ENCODE data around the gene ZDHHC22.
"Not testable (repeated sequence)": the region's sequence is repeated elsewhere in the genome, so short reads cannot be mapped to it uniquely, and the experiment has no call there.

Gene ZDHHC22

DNA sequence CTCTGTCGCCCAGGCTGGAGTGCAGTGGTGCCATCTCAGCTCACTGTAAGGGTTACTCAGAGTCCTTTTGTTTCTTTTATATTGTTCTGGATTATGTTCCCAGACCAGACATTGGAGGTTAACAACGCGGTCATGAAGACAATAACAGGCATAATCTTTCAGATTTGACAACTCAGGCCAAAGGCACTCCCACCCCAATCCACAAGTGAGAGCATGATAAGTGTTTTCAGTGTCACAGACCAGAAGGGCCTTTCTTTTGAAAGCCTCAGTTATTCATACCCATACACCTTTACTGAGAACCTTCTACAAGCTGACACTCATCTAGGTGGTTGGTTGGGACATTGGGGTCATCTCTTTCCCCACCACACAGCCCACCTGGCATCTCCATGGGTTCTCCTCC, 37.1 kb upstream of the ZDHHC22 start:
- TF ChIP-seq CTCF (IDR thresholded peaks at IDR 0.05): no peak

DNA sequence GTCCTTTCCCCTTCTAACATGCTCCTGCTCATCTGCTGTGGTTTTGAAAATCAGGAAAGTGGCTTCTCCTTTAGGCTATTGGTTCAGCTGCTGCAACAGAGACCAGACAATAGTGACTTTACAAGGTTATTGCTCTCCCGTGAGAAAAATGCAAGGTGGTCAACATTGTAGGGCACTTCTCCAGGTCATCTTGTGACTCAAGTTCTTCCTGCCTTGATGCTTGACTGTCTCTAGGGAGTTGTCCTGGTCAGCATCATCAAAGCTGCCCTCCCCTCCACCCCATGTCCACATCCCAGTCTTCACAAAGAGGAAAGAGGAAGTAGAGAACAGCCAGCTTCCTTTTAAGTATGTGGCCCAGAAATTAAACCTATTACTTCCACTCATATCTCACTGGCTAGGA, 36.1 kb upstream of the ZDHHC22 start:
- TF ChIP-seq CTCF (IDR thresholded peaks at IDR 0.05): no peak
- no peaks in the 10 kb centered on the region for H3K9me3 ChIP-seq
- peaks cover 65% of the 10 kb centered on the region for H3K27me3 ChIP-seq
- H3K4me1 ChIP-seq (ENCODE audit: control insufficient read depth in 1 of 2, insufficient read depth in 1 of 2, low read depth in 1 of 2, low read length in 1 of 2): peaks cover 5 to 14% of the 10 kb centered on the region in 2 experiments
- no peak overlapping the region for H3K27ac ChIP-seq
- no peaks in the 10 kb centered on the region for H3K36me3 ChIP-seq
- H3K4me3 ChIP-seq (ENCODE audit: low read depth in 1 of 2, low read length in 1 of 2): no peak overlapping the region

More for the DNA sequence above, 37.1 kb upstream of the ZDHHC22 start:
- H3K27ac ChIP-seq: no peak overlapping the region
- peaks cover 6 to 17% of the 10 kb centered on the region in 2 experiments for H3K4me1 ChIP-seq (ENCODE audit: control insufficient read depth in 1 of 2, insufficient read depth in 1 of 2, low read depth in 1 of 2, low read length in 1 of 2)
- H3K27me3 ChIP-seq: peaks cover 68% of the 10 kb centered on the region
- no peaks in the 10 kb centered on the region for H3K36me3 ChIP-seq
- no peak overlapping the region for H3K4me3 ChIP-seq (ENCODE audit: low read depth in 1 of 2, low read length in 1 of 2)
- H3K9me3 ChIP-seq: no peaks in the 10 kb centered on the region

DNA sequence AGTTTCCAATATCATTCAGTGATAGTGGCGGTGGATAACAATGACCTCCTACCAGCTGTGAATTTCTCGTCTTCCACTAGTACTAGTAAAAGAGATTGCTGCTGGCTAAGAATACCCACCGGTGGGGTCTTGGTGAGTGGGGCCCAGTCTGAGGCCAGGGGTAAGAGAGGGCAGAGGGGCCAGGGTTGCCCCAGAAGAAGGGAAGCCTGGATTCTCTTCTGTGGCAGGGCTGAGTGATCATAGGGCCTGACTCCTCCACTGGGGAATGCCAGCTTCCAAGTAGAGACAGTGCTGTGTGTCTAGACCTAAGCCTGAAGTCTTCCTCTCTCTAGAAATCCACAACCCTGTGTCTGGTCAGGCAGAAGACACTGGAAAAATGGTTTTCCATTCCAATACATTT, 34.3 kb upstream of the ZDHHC22 start:
- Histone ChIP-seq H3K36me3 (no peaks in the 10 kb centered on the region), H3K9me3 (no peaks in the 10 kb centered on the region), H3K4me1 (ENCODE audit: control insufficient read depth in 1 of 2, insufficient read depth in 1 of 2, low read depth in 1 of 2, low read length in 1 of 2) (no peaks in the 10 kb centered on the region), H3K27me3 (peaks cover 53% of the 10 kb centered on the region), H3K4me3 (ENCODE audit: low read depth in 1 of 2, low read length in 1 of 2) (no peak overlapping the region), H3K27ac (no peak overlapping the region)
- no peak for TF ChIP-seq CTCF (IDR thresholded peaks at IDR 0.05)

DNA sequence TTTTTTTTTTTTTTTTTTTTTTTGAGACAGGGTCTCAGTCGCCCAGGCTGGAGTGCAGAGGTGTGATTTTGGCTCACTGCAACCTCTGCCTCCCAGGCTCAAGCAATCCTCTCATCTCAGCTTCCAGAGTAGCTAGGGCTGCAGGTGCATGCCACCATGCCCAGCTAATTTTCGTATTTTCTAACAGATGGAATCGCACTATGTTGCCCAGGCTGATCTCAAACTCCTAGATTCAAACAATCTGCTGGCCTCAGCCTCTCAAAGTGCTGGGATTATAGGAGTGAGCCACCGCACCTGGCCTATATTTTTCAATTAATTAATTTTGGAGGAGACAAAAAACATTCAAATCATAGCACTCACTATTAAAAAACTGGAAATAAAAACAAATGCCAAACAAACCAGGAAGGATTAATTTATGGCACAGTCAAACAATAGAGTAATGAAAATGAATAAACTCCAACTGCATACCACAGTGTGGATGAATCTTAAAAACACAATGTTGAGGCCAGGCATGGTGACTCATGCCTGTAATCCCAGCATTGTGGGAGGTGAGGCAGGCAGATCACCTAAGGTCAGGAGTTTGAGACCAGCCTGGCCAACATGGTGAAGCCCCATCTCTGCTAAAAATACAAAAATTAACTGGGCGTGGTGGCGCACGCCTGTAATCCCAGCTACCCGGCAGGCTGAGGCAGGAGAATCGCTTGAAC, 32.5 kb upstream of the ZDHHC22 start:
- H3K4me3 ChIP-seq (ENCODE audit: low read depth in 1 of 2, low read length in 1 of 2); H3K36me3 ChIP-seq; H3K27ac ChIP-seq; H3K4me1 ChIP-seq (ENCODE audit: control insufficient read depth in 1 of 2, insufficient read depth in 1 of 2, low read depth in 1 of 2, low read length in 1 of 2); H3K9me3 ChIP-seq: not testable (repeated sequence)
- H3K27me3 ChIP-seq: peaks cover 37% of the 10 kb centered on the region

DNA sequence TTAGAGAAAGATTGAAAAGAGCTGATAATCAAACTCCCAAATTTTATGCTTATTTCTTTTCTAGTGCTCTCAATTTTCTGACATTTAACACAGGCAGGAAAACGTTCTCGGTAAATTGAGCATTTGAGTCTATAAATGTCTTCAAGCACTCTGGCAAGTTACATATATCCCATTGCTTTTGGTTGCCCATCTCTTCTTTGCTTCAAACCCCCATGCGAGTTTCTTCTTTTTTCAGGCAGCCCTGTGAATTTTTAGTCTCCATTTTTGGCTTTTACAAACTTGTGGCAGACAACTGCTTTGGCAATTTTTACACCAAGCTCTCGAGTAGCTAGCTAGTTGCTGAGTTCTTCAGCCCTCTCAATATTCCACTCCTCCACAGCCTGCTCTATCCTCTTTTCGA, 31.3 kb upstream of the ZDHHC22 start:
- Histone ChIP-seq H3K4me3 (ENCODE audit: low read depth in 1 of 2, low read length in 1 of 2) (no peak overlapping the region), H3K27me3 (peaks cover 37% of the 10 kb centered on the region), H3K36me3 (no peaks in the 10 kb centered on the region), H3K9me3 (no peaks in the 10 kb centered on the region), H3K4me1 (ENCODE audit: control insufficient read depth in 1 of 2, insufficient read depth in 1 of 2, low read depth in 1 of 2, low read length in 1 of 2) (no peaks in the 10 kb centered on the region), H3K27ac (no peak overlapping the region)
- TF ChIP-seq CTCF (IDR thresholded peaks at IDR 0.05): no peak

- H3K27ac ChIP-seq: no peak overlapping the region
- H3K27me3 ChIP-seq: peaks cover 26% of the 10 kb centered on the region
- no peak for TF ChIP-seq CTCF (IDR thresholded peaks at IDR 0.05)
- no peaks in the 10 kb centered on the region for H3K36me3 ChIP-seq
- H3K4me3 ChIP-seq (ENCODE audit: low read depth in 1 of 2, low read length in 1 of 2): no peak overlapping the region
- H3K9me3 ChIP-seq: no peaks in the 10 kb centered on the region
- no peaks in the 10 kb centered on the region for H3K4me1 ChIP-seq (ENCODE audit: control insufficient read depth in 1 of 2, insufficient read depth in 1 of 2, low read depth in 1 of 2, low read length in 1 of 2)
Observed at GRCh38 chr14:77170045-77170444, 28.5 kb upstream of the ZDHHC22 start.
